Fibroblast of villous mesenchyme (primary cell): Measurements from ENCODE around the gene PDPR. TPM values are rescaled to one million over a fixed set of nuclear protein-coding genes. Genes with fewer than 3 reads are reported as not detected.
"Not testable (repeated sequence)": the region's sequence is repeated elsewhere in the genome, so short reads cannot be mapped to it uniquely, and the experiment has no call there.

ENCODE experiments used
- DNase-seq: peaks from one replicate; pipeline ENCODE4 v3.0.0-alpha.2; 2010; ENCODE audit warnings: low read depth
- H3K4me3 ChIP-seq: 2 replicates; pipeline ENCODE4 v1.5.1; 2011; ENCODE audit warnings: low read depth, mild to moderate bottlenecking, low read length
- CTCF ChIP-seq: IDR thresholded peaks from 2 replicates; pipeline ENCODE4 v1.5.1; 2012; ENCODE audit warnings: low read depth, mild to moderate bottlenecking, low read length; ENCODE audit not compliant: insufficient read depth
- total RNA-seq: library from RNA; depleted of rRNA; stranded (reverse); fragments of >200 nt; gene quantifications from 2 replicates; pipeline ENCODE4 v1.2.3, GENCODE V29; 2012

The PDPR gene
- total RNA-seq, 1 donor = 31.1 TPM

- no peak for DNase-seq
- no peak overlapping the region for H3K4me3 ChIP-seq
- no peak for TF ChIP-seq CTCF
Measured at GRCh38 chr16:70152578-70153302, 38.6 kb downstream of the PDPR start.

- not testable (repeated sequence) for H3K4me3 ChIP-seq, DNase-seq
Measured at GRCh38 chr16:70154736-70155135, 40.6 kb downstream of the PDPR start.

GRCh38 chr16:70156207-70156978 lies 42.3 kb downstream of the PDPR start:
- DNase-seq = no peak
- H3K4me3 ChIP-seq = no peak overlapping the region
- no peak for TF ChIP-seq CTCF

- no peak for DNase-seq
- no peak for TF ChIP-seq CTCF
- H3K4me3 ChIP-seq = no peak overlapping the region
Measured at GRCh38 chr16:70157105-70157476, 43.0 kb downstream of the PDPR start.

- no peak for DNase-seq
- TF ChIP-seq CTCF = no peak
- H3K4me3 ChIP-seq = no peak overlapping the region
Measured at GRCh38 chr16:70157477-70158260, 43.5 kb downstream of the PDPR start.

GRCh38 chr16:70158261-70158939 lies 44.3 kb downstream of the PDPR start:
- DNase-seq = no peak
- no peak overlapping the region for H3K4me3 ChIP-seq
- no peak for TF ChIP-seq CTCF
